ENCODE results near the gene CANT1. TPM values are rescaled to one million over a fixed set of nuclear protein-coding genes. Genes with fewer than 3 reads are reported as not detected.

CANT1 gene
- total and polyA plus RNA-seq, 2 donors from 2014 or later, result 23.0 to 56.6 TPM

- no peak for FAIRE-seq
- Histone ChIP-seq H3K27me3 (ENCODE audit: control insufficient read depth, insufficient read depth, low read length) (no peaks in the 10 kb centered on the region), H3K9me3 (ENCODE audit: control insufficient read depth in 2 of 3, insufficient read depth in 1 of 3, low read length in 3 of 3) (no peaks in the 10 kb centered on the region), H3K4me1 (ENCODE audit: control insufficient read depth in 2 of 3, insufficient read depth in 2 of 3, low read depth in 1 of 3, low read length in 3 of 3) (peaks cover 0 to 17% (median 14%) of the 10 kb centered on the region in 3 donors), H3K27ac (ENCODE audit: low read depth in 2 of 2, low read length in 2 of 2) (no peak overlapping the region), H3K9ac (ENCODE audit: low read length in 3 of 3) (no peak overlapping the region), H3K4me3 (ENCODE audit: low read length in 3 of 3) (no peak overlapping the region), H3K36me3 (ENCODE audit: control insufficient read depth in 2 of 3, insufficient read depth in 3 of 3, low read length in 3 of 3) (no peaks in the 10 kb centered on the region)
- intact Hi-C loops (cut with DNase I), result no loop called here
- DNase-seq, result no peak
- TF ChIP-seq CTCF (IDR thresholded peaks at IDR 0.05; ENCODE audit: borderline replicate concordance, extremely low read depth, insufficient read depth), result no peak
Observed at GRCh38 chr17:79012563-79013134, 3.1 kb upstream of the CANT1 start.

- Histone ChIP-seq H3K4me3 (ENCODE audit: low read length in 3 of 3) (no peak overlapping the region), H3K27me3 (ENCODE audit: control insufficient read depth, insufficient read depth, low read length) (no peaks in the 10 kb centered on the region), H3K9ac (ENCODE audit: low read length in 3 of 3) (no peak overlapping the region), H3K9me3 (ENCODE audit: control insufficient read depth in 2 of 3, insufficient read depth in 1 of 3, low read length in 3 of 3) (no peaks in the 10 kb centered on the region), H3K36me3 (ENCODE audit: control insufficient read depth in 2 of 3, insufficient read depth in 3 of 3, low read length in 3 of 3) (no peaks in the 10 kb centered on the region), H3K27ac (ENCODE audit: low read depth in 2 of 2, low read length in 2 of 2) (no peak overlapping the region), H3K4me1 (ENCODE audit: control insufficient read depth in 2 of 3, insufficient read depth in 2 of 3, low read depth in 1 of 3, low read length in 3 of 3) (peaks cover 0 to 23% (median 14%) of the 10 kb centered on the region in 3 donors)
- FAIRE-seq (no peak), DNase-seq (no peak)
- TF ChIP-seq CTCF (IDR thresholded peaks at IDR 0.05; ENCODE audit: borderline replicate concordance, extremely low read depth, insufficient read depth), result no peak
- intact Hi-C loops (cut with DNase I), result no loop called here
Observed at GRCh38 chr17:79011451-79012147, 2.0 kb upstream of the CANT1 start.

GRCh38 chr17:79010304-79010646 lies 711 bp upstream of the CANT1 start:
- peak overlapping the region in 2 of 3 donors; percentile 80 to 93 for H3K9ac ChIP-seq (ENCODE audit: low read length in 3 of 3)
- no peaks in the 10 kb centered on the region for H3K9me3 ChIP-seq (ENCODE audit: control insufficient read depth in 2 of 3, insufficient read depth in 1 of 3, low read length in 3 of 3)
- TF ChIP-seq CTCF (IDR thresholded peaks at IDR 0.05; ENCODE audit: borderline replicate concordance, extremely low read depth, insufficient read depth), result no peak
- no peaks in the 10 kb centered on the region for H3K27me3 ChIP-seq (ENCODE audit: control insufficient read depth, insufficient read depth, low read length)
- no peak for FAIRE-seq
- intact Hi-C loops (cut with DNase I), result no loop called here
- H3K4me3 ChIP-seq (ENCODE audit: low read length in 3 of 3), result peak overlapping the region; percentile 58 to 81 (median 79)
- H3K27ac ChIP-seq (ENCODE audit: low read depth in 2 of 2, low read length in 2 of 2), result no peak overlapping the region
- DNase-seq, result peak in 1 of 5 donors; percentile 66
- H3K36me3 ChIP-seq (ENCODE audit: control insufficient read depth in 2 of 3, insufficient read depth in 3 of 3, low read length in 3 of 3), result no peaks in the 10 kb centered on the region
- H3K4me1 ChIP-seq (ENCODE audit: control insufficient read depth in 2 of 3, insufficient read depth in 2 of 3, low read depth in 1 of 3, low read length in 3 of 3), result peaks cover 0 to 34% (median 17%) of the 10 kb centered on the region in 3 donors
